ENCODE measurements around the gene UBXN2A. TPM values are rescaled to one million over a fixed set of nuclear protein-coding genes. Genes with fewer than 3 reads are reported as not detected.

UBXN2A gene
- total RNA-seq, 4 donors from 2014 or later, result 11.7 to 20.4 (median 15.8) TPM

GRCh38 chr2:24046930-24047702 is 106.9 kb downstream of the UBXN2A start, which contains the start of gene WDCP:
Gene WDCP (minus strand): TSS chr2:24047391. CDS start chr2:24039494, 7,897 bp downstream.
- DNase-seq, result peak; percentile 91 to 99 (median 97)
- H3K27ac ChIP-seq, result peak within 1 kb of the TSS; percentile 54 to 75 (median 68)
- H3K4me3 ChIP-seq, result peak within 1 kb of the TSS; percentile 62 to 87 (median 66)
- no peaks in the 10 kb centered on the region for H3K9me3 ChIP-seq
- peak; percentile 25 to 77 for TF ChIP-seq POLR2A (IDR thresholded peaks at IDR 0.05)
- TF ChIP-seq CTCF (IDR thresholded peaks at IDR 0.05), result no peak
- H3K36me3 ChIP-seq, result no peaks in the 10 kb centered on the region
- H3K4me1 ChIP-seq, result peaks cover 0 to 25% (median 8%) of the 10 kb centered on the region in 4 donors
- H3K27me3 ChIP-seq, result no peaks in the 10 kb centered on the region

- peak overlapping the region in 3 of 4 donors; percentile 62 to 87 (median 64) for H3K4me3 ChIP-seq
- no peak overlapping the region for H3K27ac ChIP-seq
- no peak for DNase-seq
- peaks cover 0 to 25% (median 8%) of the 10 kb centered on the region in 4 donors for H3K4me1 ChIP-seq
- H3K27me3 ChIP-seq, result no peaks in the 10 kb centered on the region
- H3K9me3 ChIP-seq, result no peaks in the 10 kb centered on the region
- no peaks in the 10 kb centered on the region for H3K36me3 ChIP-seq
- TF ChIP-seq CTCF (IDR thresholded peaks at IDR 0.05) (no peak), POLR2A (IDR thresholded peaks at IDR 0.05) (no peak)
These were observed 107.4 kb downstream of the UBXN2A start for GRCh38 chr2:24047703-24048033.

GRCh38 chr2:24048769-24049484 is 108.7 kb downstream of the UBXN2A start:
- Histone ChIP-seq H3K4me3 (peak overlapping the region; percentile 63 to 79 (median 68)), H3K27me3 (no peaks in the 10 kb centered on the region), H3K36me3 (no peaks in the 10 kb centered on the region), H3K9me3 (no peaks in the 10 kb centered on the region), H3K4me1 (peaks cover 0 to 25% (median 8%) of the 10 kb centered on the region in 4 donors), H3K27ac (peak overlapping the region in 2 of 4 donors; percentile 22 to 70)
- peak in 1 of 3 donors; percentile 40 for DNase-seq
- TF ChIP-seq POLR2A (IDR thresholded peaks at IDR 0.05) (no peak), CTCF (IDR thresholded peaks at IDR 0.05) (no peak)

GRCh38 chr2:24049485-24050021 is 109.3 kb downstream of the UBXN2A start, which contains the start of gene FKBP1B:
Gene FKBP1B (plus strand): TSS chr2:24049741. CDS start chr2:24049850, 109 bp downstream.
- Histone ChIP-seq H3K4me3 (peak within 1 kb of the TSS; percentile 63 to 79 (median 68)), H3K27me3 (no peaks in the 10 kb centered on the region), H3K36me3 (no peaks in the 10 kb centered on the region), H3K4me1 (peaks cover 0 to 25% (median 8%) of the 10 kb centered on the region in 4 donors), H3K9me3 (no peaks in the 10 kb centered on the region), H3K27ac (peak within 1 kb of the TSS; percentile 22 to 70 (median 47))
- DNase-seq, result peak; percentile 68 to 87 (median 85)
- TF ChIP-seq CTCF (IDR thresholded peaks at IDR 0.05), result no peak
- peak; percentile 48 to 58 for TF ChIP-seq POLR2A (IDR thresholded peaks at IDR 0.05)
